Osteocyte (in vitro differentiated cells): ENCODE results near the gene CRLF3. TPM values are rescaled to one million over a fixed set of nuclear protein-coding genes. Genes with fewer than 3 reads are reported as not detected.
"Not testable (repeated sequence)": the region's sequence is repeated elsewhere in the genome, so short reads cannot be mapped to it uniquely, and the experiment has no call there.

Source experiments
- DNase-seq: peaks from one replicate; pipeline ENCODE4 v3.0.0; 2021; ENCODE audit warnings: mixed read lengths; ENCODE audit not compliant: unreplicated experiment; ENCODE audit errors: extremely low spot score
- H3K27ac Mint-ChIP-seq: one replicate; pipeline ENCODE4 v1.8.0; 2021; ENCODE audit warnings: mild to moderate bottlenecking, mixed read lengths; ENCODE audit not compliant: unreplicated experiment
- H3K27me3 Mint-ChIP-seq: one replicate; pipeline ENCODE4 v1.8.0; 2021; ENCODE audit warnings: mixed read lengths; ENCODE audit not compliant: unreplicated experiment
- H3K36me3 Mint-ChIP-seq: one replicate; pipeline ENCODE4 v1.8.0; 2021; ENCODE audit warnings: mixed read lengths; ENCODE audit not compliant: unreplicated experiment
- H3K4me1 Mint-ChIP-seq: one replicate; pipeline ENCODE4 v1.8.0; 2021; ENCODE audit warnings: mixed read lengths; ENCODE audit not compliant: unreplicated experiment
- H3K4me3 Mint-ChIP-seq: one replicate; pipeline ENCODE4 v1.8.0; 2021; ENCODE audit warnings: mild to moderate bottlenecking, moderate library complexity, mixed read lengths; ENCODE audit not compliant: unreplicated experiment
- H3K9me3 Mint-ChIP-seq: one replicate; pipeline ENCODE4 v1.8.0; 2021; ENCODE audit warnings: mixed read lengths; ENCODE audit not compliant: unreplicated experiment
- total RNA-seq: library from RNA; stranded (reverse); gene quantifications from 2 replicates; pipeline ENCODE4 v1.2.1, GENCODE V29; 2021

CRLF3 gene
- total RNA-seq, 1 donor from 2014 or later, result 8.6 TPM

GRCh38 chr17:30742669-30743068, 81.8 kb downstream of the CRLF3 start:
- H3K27me3 Mint-ChIP-seq, H3K4me3 Mint-ChIP-seq, H3K27ac Mint-ChIP-seq, DNase-seq, H3K9me3 Mint-ChIP-seq, H3K4me1 Mint-ChIP-seq: not testable (repeated sequence)
- H3K36me3 Mint-ChIP-seq, result peaks cover 16% of the 10 kb centered on the region

DNA sequence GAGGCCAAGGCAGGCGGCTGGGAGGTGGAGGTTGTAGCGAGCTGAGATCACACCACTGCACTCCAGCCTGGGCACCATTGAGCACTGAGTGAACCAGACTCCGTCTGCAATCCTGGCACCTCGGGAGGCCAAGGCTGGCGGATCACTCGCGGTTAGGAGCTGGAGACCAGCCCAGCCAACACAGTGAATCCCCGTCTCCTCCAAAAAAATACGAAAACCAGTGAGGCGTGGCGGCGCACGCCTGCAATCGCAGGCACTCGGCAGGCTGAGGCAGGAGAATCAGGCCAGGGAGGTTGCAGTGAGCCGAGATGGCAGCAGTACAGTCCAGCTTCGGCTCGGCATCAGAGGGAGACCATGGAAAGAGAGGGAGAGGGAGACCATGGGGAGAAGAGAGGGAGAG, 88.1 kb downstream of the CRLF3 start:
- H3K27ac Mint-ChIP-seq, H3K4me3 Mint-ChIP-seq, H3K9me3 Mint-ChIP-seq, H3K27me3 Mint-ChIP-seq, H3K36me3 Mint-ChIP-seq: not testable (repeated sequence)
- H3K4me1 Mint-ChIP-seq, result peaks cover 27% of the 10 kb centered on the region
- DNase-seq, result peak; percentile 40

GRCh38 chr17:30735644-30736043, 88.8 kb downstream of the CRLF3 start:
- DNase-seq, result peak; percentile 25
- not testable (repeated sequence) for H3K9me3 Mint-ChIP-seq, H3K4me3 Mint-ChIP-seq, H3K36me3 Mint-ChIP-seq, H3K27me3 Mint-ChIP-seq
- H3K27ac Mint-ChIP-seq, result peak overlapping the region; percentile 27
- H3K4me1 Mint-ChIP-seq, result peaks cover 27% of the 10 kb centered on the region

DNA sequence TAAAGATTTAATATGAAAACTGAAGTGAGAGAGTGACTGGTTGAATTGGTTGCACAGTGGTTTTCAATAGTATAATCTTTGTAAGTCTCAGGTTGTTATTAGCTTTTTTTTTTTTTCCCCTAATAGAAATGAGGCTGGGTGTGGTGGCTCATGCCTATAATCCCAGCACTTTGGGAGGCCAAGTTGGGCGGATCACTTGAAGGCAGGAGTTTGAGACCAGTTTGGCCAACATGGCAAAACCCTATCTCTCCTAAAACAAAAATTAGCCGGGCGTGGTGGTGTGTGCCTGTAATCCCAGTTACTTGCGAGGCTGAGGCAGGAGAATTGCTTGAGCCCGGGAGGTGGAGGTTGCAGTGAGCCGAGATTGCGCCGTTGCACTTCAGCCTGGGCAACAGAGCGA, 89.3 kb downstream of the CRLF3 start:
- H3K4me3 Mint-ChIP-seq, H3K9me3 Mint-ChIP-seq, H3K36me3 Mint-ChIP-seq, H3K27me3 Mint-ChIP-seq, DNase-seq: not testable (repeated sequence)
- peaks cover 27% of the 10 kb centered on the region for H3K4me1 Mint-ChIP-seq
- H3K27ac Mint-ChIP-seq, result peak overlapping the region; percentile 27

DNA sequence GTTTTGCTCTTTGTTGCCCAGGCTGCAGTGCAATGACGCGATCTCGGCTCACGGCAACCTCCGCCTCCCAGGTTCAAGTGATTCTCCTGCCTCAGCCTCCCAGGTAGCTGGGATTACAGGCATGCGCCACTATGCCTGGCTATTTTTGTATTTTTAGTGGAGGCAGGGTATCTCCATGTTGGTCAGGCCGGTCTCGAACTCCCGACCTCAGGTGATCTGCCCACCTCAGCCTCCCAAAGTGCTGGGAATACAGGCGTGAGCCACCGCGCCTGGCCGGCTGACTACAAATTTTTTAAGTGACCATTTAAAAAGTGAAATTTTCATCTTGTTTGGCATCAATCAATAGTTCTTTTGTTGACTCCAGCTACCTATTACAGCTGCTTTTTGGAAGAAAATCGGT, 90.3 kb downstream of the CRLF3 start:
- H3K36me3 Mint-ChIP-seq, H3K9me3 Mint-ChIP-seq, H3K4me3 Mint-ChIP-seq, H3K27me3 Mint-ChIP-seq: not testable (repeated sequence)
- H3K27ac Mint-ChIP-seq, result peak overlapping the region; percentile 10
- H3K4me1 Mint-ChIP-seq, result peaks cover 29% of the 10 kb centered on the region
- DNase-seq, result peak; percentile 21

Other genes starting within 250 kb of the CRLF3 start
- 3.0 TPM in 2 replicates for gene ATAD5, start 7.3 kb upstream of the CRLF3 start, total RNA-seq
- 9.8 and 15.5 TPM in 2 replicates for gene TEFM, start 81.5 kb upstream of the CRLF3 start, total RNA-seq
- 0.31 and 0.62 TPM in 2 replicates for gene ADAP2, start 97.3 kb upstream of the CRLF3 start, total RNA-seq
- 16.1 and 16.9 TPM in 2 replicates for gene RNF135, start 146.3 kb upstream of the CRLF3 start, total RNA-seq